ENCODE measurements around the gene SAYSD1. TPM values are rescaled to one million over a fixed set of nuclear protein-coding genes. Genes with fewer than 3 reads are reported as not detected.
A peak's percentile ranks its signal among the peaks of the same experiment; 100 is the strongest.

Gene SAYSD1
- total and polyA plus RNA-seq, 9 of the 15 experiments (the other 6 are each of a cell fraction or from before 2014, with no cell fraction given), result 3.5 to 19.1 (median 12.4) TPM

DNA sequence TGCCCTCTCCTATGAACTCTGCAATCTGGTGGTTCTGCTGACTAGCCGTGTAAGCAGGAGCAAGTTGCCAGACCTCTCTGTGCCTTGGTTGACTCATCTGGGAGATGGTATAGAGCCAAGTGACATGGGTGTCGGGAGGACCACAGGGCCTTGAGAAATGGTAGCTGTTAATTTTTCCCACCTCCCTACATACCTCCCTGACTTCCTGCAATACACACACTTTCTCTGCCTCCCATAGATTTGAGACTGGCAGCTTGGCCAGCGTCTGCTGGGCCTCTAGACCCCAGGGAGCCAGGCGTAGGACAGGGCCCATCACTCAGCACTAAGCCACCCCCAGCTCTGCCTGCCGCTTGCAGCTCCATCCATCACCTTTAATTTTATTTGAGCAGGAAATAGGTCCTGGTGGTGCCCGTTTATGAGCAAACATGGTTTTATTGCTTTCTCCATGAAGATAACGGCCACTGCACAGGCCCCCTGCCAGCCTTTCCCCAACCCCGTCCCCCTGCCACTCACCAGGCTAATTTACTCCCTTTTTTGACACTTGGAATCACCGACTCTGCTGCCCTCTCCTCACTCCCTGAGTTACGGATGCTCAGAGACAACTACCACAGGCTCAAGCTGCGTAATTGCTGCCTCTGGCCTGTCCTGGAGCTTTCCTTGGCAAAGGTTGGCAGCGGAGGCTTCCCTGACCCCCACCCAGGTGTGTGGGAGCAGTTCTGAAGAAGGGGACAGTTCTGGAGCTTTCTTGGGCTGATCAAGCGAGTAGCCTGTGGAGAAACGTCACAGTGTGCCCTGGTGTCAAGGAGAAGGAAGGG lies 55.3 kb downstream of the SAYSD1 start:
- FAIRE-seq (no peak), ATAC-seq (no peak), DNase-seq (ENCODE audit: extremely low read depth in 1 of 4, low spot score in 3 of 4) (no peak)
- no peak overlapping the region for H2AFZ ChIP-seq (ENCODE audit: low read depth, low read length)
- peaks cover 14% of the 10 kb centered on the region for H4K20me1 ChIP-seq (replicated peaks; ENCODE audit: control insufficient read depth, insufficient read depth, low read length)
- no peak overlapping the region for H3K27ac ChIP-seq (ENCODE audit: extremely low read depth, low read depth, low read length)
- H3K4me2 ChIP-seq (ENCODE audit: insufficient read depth, low read length), result no peak overlapping the region
- in situ Hi-C loops (cut with MboI) (no loop called here), intact Hi-C loops (cut with micrococcal nuclease) (no loop called here)
- BruUV-seq (replicated peaks), result no TSS peak
- no peaks in the 10 kb centered on the region for H3K36me3 ChIP-seq (ENCODE audit: control insufficient read depth, insufficient read depth, low read length)
- no peaks in the 10 kb centered on the region for H3K79me2 ChIP-seq (ENCODE audit: control insufficient read depth, insufficient read depth, low read length)
- no peak for TF ChIP-seq KHSRP (IDR thresholded peaks at IDR 0.05)
- H3K4me1 ChIP-seq (replicated peaks in 1 of 2; ENCODE audit: control insufficient read depth in 2 of 2, insufficient read depth in 2 of 2, low read length in 2 of 2), result no peaks in the 10 kb centered on the region
- 0% methylated on average over 14 of the region's 14 CpGs for WGBS (ENCODE audit: insufficient coverage, low coverage, missing lambda C conversion rate)
- CTCF ChIA-PET (ENCODE audit: low intra/inter-chr PET ratio), result no interaction called here
- POLR2A ChIA-PET, result interaction anchor here (0.6 to 1.8 kb wide), 2 partner anchors 9 to 301 kb away, joined by 3 to 5 read pairs; no protein-coding TSS in a partner anchor
- H3K27me3 ChIP-seq (ENCODE audit: control insufficient read depth in 2 of 2, insufficient read depth in 2 of 2, low read length in 2 of 2), result peaks cover 20 to 74% of the 10 kb centered on the region in 2 experiments
- no peak overlapping the region for H3K4me3 ChIP-seq
- no peak overlapping the region for H3K9ac ChIP-seq (ENCODE audit: insufficient read depth in 1 of 2, low read depth in 2 of 2, low read length in 2 of 2)
- no peaks in the 10 kb centered on the region for H3K9me3 ChIP-seq (replicated peaks; ENCODE audit: control insufficient read depth, insufficient read depth, low read depth, low read length)
- no peaks in the 10 kb centered on the region for H3K9me1 ChIP-seq (ENCODE audit: control insufficient read depth, insufficient read depth, low read length)

DNA sequence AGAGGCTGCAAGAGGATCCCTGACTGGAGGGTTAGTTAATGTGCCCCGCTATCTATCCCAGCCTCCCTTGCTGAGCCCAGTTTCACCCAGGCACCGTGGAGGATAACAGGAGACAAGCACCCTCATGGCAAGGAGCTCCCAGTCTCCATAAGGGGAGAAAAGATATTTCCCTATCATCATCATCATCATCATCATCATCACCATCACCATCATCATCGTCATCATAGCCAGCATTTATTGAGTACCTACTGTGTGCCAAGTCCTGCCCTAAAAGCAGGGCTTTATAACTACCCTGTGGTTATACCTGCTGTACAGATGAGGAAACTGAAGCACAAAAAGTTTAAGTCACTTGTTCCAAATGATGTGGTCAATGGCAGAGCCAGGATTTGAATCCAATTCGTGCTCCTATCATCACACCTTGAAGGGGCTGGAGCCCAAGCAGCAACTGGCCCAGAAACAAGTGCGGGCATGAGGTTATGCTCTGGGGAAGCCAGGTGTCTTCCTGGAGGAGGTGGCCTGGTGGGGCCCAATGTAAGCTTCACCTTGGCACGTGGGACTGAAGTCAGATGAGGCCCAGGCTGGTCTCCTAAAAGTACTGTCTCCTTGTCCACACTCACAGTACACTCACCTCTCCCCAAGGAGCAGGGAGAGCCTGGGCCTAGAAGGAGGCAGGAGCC lies 56.4 kb downstream of the SAYSD1 start:
- Histone ChIP-seq H3K79me2 (ENCODE audit: control insufficient read depth, insufficient read depth, low read length) (no peaks in the 10 kb centered on the region), H4K20me1 (replicated peaks; ENCODE audit: control insufficient read depth, insufficient read depth, low read length) (peaks cover 18% of the 10 kb centered on the region), H3K9ac (ENCODE audit: insufficient read depth in 1 of 2, low read depth in 2 of 2, low read length in 2 of 2) (no peak overlapping the region), H3K4me1 (replicated peaks in 1 of 2; ENCODE audit: control insufficient read depth in 2 of 2, insufficient read depth in 2 of 2, low read length in 2 of 2) (no peaks in the 10 kb centered on the region), H3K27me3 (ENCODE audit: control insufficient read depth in 2 of 2, insufficient read depth in 2 of 2, low read length in 2 of 2) (peaks cover 17 to 70% of the 10 kb centered on the region in 2 experiments), H3K4me2 (ENCODE audit: insufficient read depth, low read length) (no peak overlapping the region), H3K27ac (ENCODE audit: extremely low read depth, low read depth, low read length) (no peak overlapping the region), H3K9me3 (replicated peaks; ENCODE audit: control insufficient read depth, insufficient read depth, low read depth, low read length) (no peaks in the 10 kb centered on the region), H2AFZ (ENCODE audit: low read depth, low read length) (no peak overlapping the region), H3K9me1 (ENCODE audit: control insufficient read depth, insufficient read depth, low read length) (no peaks in the 10 kb centered on the region), H3K4me3 (no peak overlapping the region), H3K36me3 (ENCODE audit: control insufficient read depth, insufficient read depth, low read length) (no peaks in the 10 kb centered on the region)
- CTCF ChIA-PET (ENCODE audit: low intra/inter-chr PET ratio), result no interaction called here
- no peak for DNase-seq (ENCODE audit: extremely low read depth in 1 of 4, low spot score in 3 of 4)
- WGBS (ENCODE audit: insufficient coverage, low coverage, missing lambda C conversion rate), result 2% methylated on average over 6 of the region's 6 CpGs
- TF ChIP-seq, protein P1, sequence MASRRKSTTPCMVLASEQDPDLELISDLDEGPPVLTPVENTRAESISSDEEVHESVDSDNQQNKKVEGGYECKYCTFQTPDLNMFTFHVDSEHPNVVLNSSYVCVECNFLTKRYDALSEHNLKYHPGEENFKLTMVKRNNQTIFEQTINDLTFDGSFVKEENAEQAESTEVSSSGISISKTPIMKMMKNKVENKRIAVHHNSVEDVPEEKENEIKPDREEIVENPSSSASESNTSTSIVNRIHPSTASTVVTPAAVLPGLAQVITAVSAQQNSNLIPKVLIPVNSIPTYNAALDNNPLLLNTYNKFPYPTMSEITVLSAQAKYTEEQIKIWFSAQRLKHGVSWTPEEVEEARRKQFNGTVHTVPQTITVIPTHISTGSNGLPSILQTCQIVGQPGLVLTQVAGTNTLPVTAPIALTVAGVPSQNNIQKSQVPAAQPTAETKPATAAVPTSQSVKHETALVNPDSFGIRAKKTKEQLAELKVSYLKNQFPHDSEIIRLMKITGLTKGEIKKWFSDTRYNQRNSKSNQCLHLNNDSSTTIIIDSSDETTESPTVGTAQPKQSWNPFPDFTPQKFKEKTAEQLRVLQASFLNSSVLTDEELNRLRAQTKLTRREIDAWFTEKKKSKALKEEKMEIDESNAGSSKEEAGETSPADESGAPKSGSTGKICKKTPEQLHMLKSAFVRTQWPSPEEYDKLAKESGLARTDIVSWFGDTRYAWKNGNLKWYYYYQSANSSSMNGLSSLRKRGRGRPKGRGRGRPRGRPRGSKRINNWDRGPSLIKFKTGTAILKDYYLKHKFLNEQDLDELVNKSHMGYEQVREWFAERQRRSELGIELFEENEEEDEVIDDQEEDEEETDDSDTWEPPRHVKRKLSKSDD (conservative IDR thresholded peaks at IDR 0.05; ENCODE audit: low read length), result no peak
- TF ChIP-seq ZFP36 (IDR thresholded peaks at IDR 0.05; ENCODE audit: low read depth, low read length, partially characterized antibody), result peak; percentile 68
- ATAC-seq, result no peak
- no TSS peak for BruUV-seq (replicated peaks)
- intact Hi-C loops (cut with micrococcal nuclease), result no loop called here
- POLR2A ChIA-PET, result interaction anchor here (0.7 to 1.8 kb wide), 2 partner anchors 8 to 11 kb away, joined by 3 to 5 read pairs; no protein-coding TSS in a partner anchor
- in situ Hi-C loops (cut with MboI), result no loop called here
- peak; percentile 11 for FAIRE-seq
